Natural killer cell treated with Interleukin-12 subunit alpha and Interleukin-12 subunit beta and Interleukin-15 and Interleukin-18, amount 100 ng/mL, for 72 hours (primary cell): Measurements from ENCODE around the gene ZNF609. TPM values are rescaled to one million over a fixed set of nuclear protein-coding genes. Genes with fewer than 3 reads are reported as not detected.
"Not testable (repeated sequence)": the region's sequence is repeated elsewhere in the genome, so short reads cannot be mapped to it uniquely, and the experiment has no call there.

Experiments used
- ATAC-seq, 2 donors: fragments of 150-1000 bp; cut with Tn5 transposase in 1 of 2; sonication (Bioruptor Pico), chemical (Tn5 transposase) in 1 of 2; 2 replicates each; pipeline ENCODE4 v1.10.0; 2021
- DNase-seq: peaks from one replicate; pipeline ENCODE4 v3.0.0; 2022; ENCODE audit warnings: low spot score
- H3K27ac Mint-ChIP-seq, 2 donors: 1 replicate in 1 of 2; 2 replicates in 1 of 2; pipeline ENCODE4 v1.8.0; 2022; ENCODE audit warnings: mixed read lengths in 2 of 2, mild to moderate bottlenecking in 1 of 2, moderate library complexity in 1 of 2
- H3K27me3 Mint-ChIP-seq, 2 donors: 1 replicate in 1 of 2; 2 replicates in 1 of 2; pipeline ENCODE4 v1.8.0; 2022; ENCODE audit warnings: mixed read lengths in 2 of 2
- H3K36me3 Mint-ChIP-seq: one replicate; pipeline ENCODE4 v1.8.0; 2022; ENCODE audit warnings: mixed read lengths
- H3K4me1 Mint-ChIP-seq, 2 donors: 1 replicate in 1 of 2; 2 replicates in 1 of 2; pipeline ENCODE4 v1.8.0; 2022; ENCODE audit warnings: low read depth in 2 of 2, mixed read lengths in 2 of 2, mild to moderate bottlenecking in 1 of 2
- H3K4me3 Mint-ChIP-seq: one replicate; pipeline ENCODE4 v1.8.0; 2022; ENCODE audit warnings: mixed read lengths
- H3K9me3 Mint-ChIP-seq: 2 replicates; pipeline ENCODE4 v1.8.0; 2022; ENCODE audit warnings: mixed read lengths
- total RNA-seq, 2 donors: library from RNA; stranded (reverse); gene quantifications; one replicate each; pipeline ENCODE4 v1.2.3, GENCODE V29; 2022

ZNF609 gene
- total RNA-seq, 2 donors from 2014 or later = 36.9 to 67.6 TPM

DNA sequence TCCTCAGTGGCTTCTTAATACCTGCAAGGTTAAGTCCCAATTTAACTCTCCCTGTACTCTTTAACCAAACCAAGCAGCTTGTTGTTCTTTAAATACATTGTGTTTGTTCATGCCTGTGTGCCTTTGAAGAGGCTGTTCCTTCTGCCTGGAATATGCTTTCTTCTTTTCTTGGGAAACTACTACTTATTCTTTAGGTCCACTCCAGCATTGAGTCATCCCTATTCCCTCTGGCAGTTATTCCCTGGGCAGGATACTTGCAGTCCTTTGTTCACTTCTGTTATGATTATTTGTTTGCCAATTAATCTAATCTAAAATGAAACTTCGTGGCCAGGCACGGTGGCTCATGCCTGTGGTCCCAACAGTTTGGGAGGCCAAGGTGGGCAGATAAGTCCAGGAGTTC lies 139.3 kb downstream of the ZNF609 start:
- Mint-ChIP-seq H3K4me1 (peaks cover 47% of the 10 kb centered on the region in 2 donors), H3K27me3 (no peaks in the 10 kb centered on the region), H3K27ac (peak overlapping the region in 1 of 2 donors; percentile 9), H3K9me3 (no peaks in the 10 kb centered on the region), H3K36me3 (no peaks in the 10 kb centered on the region), H3K4me3 (no peak overlapping the region)
- DNase-seq (no peak), ATAC-seq (no peak)

GRCh38 chr15:64600794-64601193 lies 140.4 kb downstream of the ZNF609 start:
- Mint-ChIP-seq H3K9me3 (no peaks in the 10 kb centered on the region), H3K4me1 (peaks cover 47 to 49% of the 10 kb centered on the region in 2 donors), H3K27me3 (no peaks in the 10 kb centered on the region), H3K36me3 (no peaks in the 10 kb centered on the region), H3K27ac (no peak overlapping the region), H3K4me3 (no peak overlapping the region)
- no peak for DNase-seq
- no peak for ATAC-seq

- Mint-ChIP-seq H3K9me3 (no peaks in the 10 kb centered on the region), H3K4me1 (peaks cover 32 to 38% of the 10 kb centered on the region in 2 donors)
- ATAC-seq = no peak
Measured at GRCh38 chr15:64604319-64604718, 143.9 kb downstream of the ZNF609 start.

DNA sequence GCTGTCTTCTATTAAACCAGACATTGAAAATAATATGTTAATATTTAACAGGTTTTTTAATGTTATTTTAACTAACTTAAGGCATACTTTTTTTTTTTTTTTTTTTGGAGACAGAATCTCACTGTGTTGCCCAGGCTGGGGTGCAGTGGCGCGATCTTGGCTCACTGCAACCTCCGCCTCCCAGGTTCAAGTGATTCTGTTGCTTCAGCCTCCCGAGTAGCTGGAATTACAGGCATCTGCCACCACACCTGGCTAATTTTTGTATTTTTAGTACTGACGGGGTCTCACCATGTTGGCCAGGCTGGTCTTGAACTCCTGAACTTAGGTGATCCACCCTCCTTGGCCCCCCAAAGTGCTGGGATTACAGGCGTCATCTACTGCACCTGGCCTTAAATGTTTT lies 147.0 kb downstream of the ZNF609 start:
- H3K4me3 Mint-ChIP-seq, DNase-seq, ATAC-seq, H3K27ac Mint-ChIP-seq, H3K9me3 Mint-ChIP-seq, H3K27me3 Mint-ChIP-seq, H3K36me3 Mint-ChIP-seq: not testable (repeated sequence)
- H3K4me1 Mint-ChIP-seq = peaks cover 21 to 27% of the 10 kb centered on the region in 2 donors

More at GRCh38 chr15:64604319-64604718, 143.9 kb downstream of the ZNF609 start:
- DNase-seq = no peak
- H3K36me3 Mint-ChIP-seq = no peaks in the 10 kb centered on the region
- no peak overlapping the region for H3K4me3 Mint-ChIP-seq
- H3K27me3 Mint-ChIP-seq = no peaks in the 10 kb centered on the region
- peak overlapping the region in 1 of 2 donors; percentile 18 for H3K27ac Mint-ChIP-seq

GRCh38 chr15:64610257-64610919 lies 150.0 kb downstream of the ZNF609 start:
- Mint-ChIP-seq H3K27me3 (no peaks in the 10 kb centered on the region), H3K4me3 (no peak overlapping the region), H3K27ac (peak overlapping the region in 1 of 2 donors; percentile 42), H3K4me1 (peaks cover 13 to 17% of the 10 kb centered on the region in 2 donors), H3K9me3 (no peaks in the 10 kb centered on the region), H3K36me3 (no peaks in the 10 kb centered on the region)
- DNase-seq (no peak), ATAC-seq (no peak)

- H3K36me3 Mint-ChIP-seq = no peaks in the 10 kb centered on the region
- peaks cover 22 to 25% of the 10 kb centered on the region in 2 donors for H3K4me1 Mint-ChIP-seq
- no peak overlapping the region for H3K4me3 Mint-ChIP-seq
- no peak for ATAC-seq
- H3K27ac Mint-ChIP-seq = peak overlapping the region in 1 of 2 donors; percentile 42
- H3K27me3 Mint-ChIP-seq = no peaks in the 10 kb centered on the region
- no peaks in the 10 kb centered on the region for H3K9me3 Mint-ChIP-seq
- no peak for DNase-seq
Measured at GRCh38 chr15:64611085-64611725, 150.8 kb downstream of the ZNF609 start.

- H3K27me3 Mint-ChIP-seq = no peaks in the 10 kb centered on the region
- no peaks in the 10 kb centered on the region for H3K9me3 Mint-ChIP-seq
- no peak for DNase-seq
- no peak overlapping the region for H3K4me3 Mint-ChIP-seq
- H3K36me3 Mint-ChIP-seq = no peaks in the 10 kb centered on the region
- ATAC-seq = no peak
- peaks cover 25 to 32% of the 10 kb centered on the region in 2 donors for H3K4me1 Mint-ChIP-seq
- no peak overlapping the region for H3K27ac Mint-ChIP-seq
Measured at GRCh38 chr15:64614519-64614918, 154.1 kb downstream of the ZNF609 start.

DNA sequence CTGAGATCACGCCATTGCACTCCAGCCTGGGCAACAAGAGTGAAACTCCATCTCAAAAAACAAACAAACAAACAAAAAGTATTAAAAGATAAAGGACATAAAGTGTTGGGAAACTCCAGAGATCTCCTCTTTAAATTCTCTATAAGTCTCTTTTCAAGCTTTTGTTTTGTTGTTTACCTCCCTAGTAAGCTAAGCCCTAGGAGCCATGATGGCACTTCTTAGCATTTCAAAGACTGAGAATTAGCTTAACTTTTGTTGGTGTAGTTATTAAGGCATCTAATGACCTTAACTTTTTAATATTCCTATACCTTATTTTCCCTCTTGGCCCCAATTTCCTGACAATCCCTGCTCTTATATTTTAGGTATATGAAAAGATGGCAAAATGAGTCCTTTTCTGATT lies 157.3 kb downstream of the ZNF609 start:
- Mint-ChIP-seq H3K27me3 (no peaks in the 10 kb centered on the region), H3K27ac (no peak overlapping the region), H3K4me3 (no peak overlapping the region), H3K4me1 (peaks cover 41 to 53% of the 10 kb centered on the region in 2 donors), H3K36me3 (no peaks in the 10 kb centered on the region), H3K9me3 (no peaks in the 10 kb centered on the region)
- DNase-seq (no peak), ATAC-seq (no peak)

- Mint-ChIP-seq H3K9me3 (no peaks in the 10 kb centered on the region), H3K4me1 (peaks cover 45 to 57% of the 10 kb centered on the region in 2 donors), H3K36me3 (no peaks in the 10 kb centered on the region), H3K4me3 (no peak overlapping the region), H3K27ac (no peak overlapping the region), H3K27me3 (no peaks in the 10 kb centered on the region)
- ATAC-seq (no peak), DNase-seq (no peak)
Measured at GRCh38 chr15:64618138-64618537, 157.8 kb downstream of the ZNF609 start.

GRCh38 chr15:64618540-64618939 lies 158.2 kb downstream of the ZNF609 start:
- no peaks in the 10 kb centered on the region for H3K9me3 Mint-ChIP-seq
- peaks cover 48 to 61% of the 10 kb centered on the region in 2 donors for H3K4me1 Mint-ChIP-seq
- peak overlapping the region in 1 of 2 donors; percentile 68 for H3K27ac Mint-ChIP-seq

DNA sequence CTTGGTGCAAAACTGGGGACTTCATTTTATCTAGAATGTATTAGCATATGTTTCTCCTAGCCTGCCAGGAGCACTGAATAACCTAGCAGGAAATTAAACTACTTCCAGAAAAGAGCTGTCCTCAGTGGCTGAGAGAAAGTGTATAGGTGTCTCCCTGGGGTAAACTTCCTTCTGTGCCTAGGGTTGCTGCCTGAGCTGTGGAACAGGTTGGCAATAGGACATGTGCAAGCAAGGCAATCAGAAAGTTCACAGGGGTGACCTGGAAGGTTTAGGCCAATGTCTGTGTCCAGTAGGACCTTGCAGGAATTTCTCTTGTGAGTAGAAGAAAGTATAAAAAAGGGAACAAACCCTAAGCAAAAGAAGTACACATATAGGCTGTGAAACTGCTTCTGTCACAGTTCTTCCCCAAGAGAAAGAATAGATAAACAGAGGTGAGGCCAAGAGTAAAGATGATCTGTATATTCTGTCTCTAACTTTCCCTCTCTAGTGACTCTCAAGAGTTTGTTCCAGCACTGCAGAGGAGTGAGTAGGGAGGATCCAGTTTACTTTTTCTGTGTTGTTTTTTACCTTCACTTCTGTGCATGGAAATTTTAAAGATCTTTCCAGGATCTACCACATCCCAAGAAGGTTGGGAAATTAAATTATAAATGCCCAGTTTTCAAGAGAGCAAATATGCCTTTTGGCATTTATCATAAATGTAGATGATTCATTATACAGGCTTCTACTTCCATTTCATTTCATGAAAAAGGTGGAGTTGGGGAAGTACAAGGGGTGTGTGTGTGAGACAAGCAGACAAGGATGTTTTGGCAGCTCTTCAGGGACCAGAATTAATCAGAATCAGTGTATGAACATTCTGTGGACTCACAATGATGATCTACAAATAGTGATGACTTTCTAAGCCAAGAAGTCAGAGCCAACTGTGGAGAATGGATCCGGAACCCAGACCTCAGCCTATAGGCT lies 159.8 kb downstream of the ZNF609 start:
- peak overlapping the region; percentile 19 to 68 for H3K27ac Mint-ChIP-seq
- no peak overlapping the region for H3K4me3 Mint-ChIP-seq
- H3K36me3 Mint-ChIP-seq = no peaks in the 10 kb centered on the region
- no peaks in the 10 kb centered on the region for H3K27me3 Mint-ChIP-seq
- peaks cover 60 to 69% of the 10 kb centered on the region in 2 donors for H3K4me1 Mint-ChIP-seq
- DNase-seq (no peak), ATAC-seq (no peak)
- H3K9me3 Mint-ChIP-seq = no peaks in the 10 kb centered on the region

More at GRCh38 chr15:64618540-64618939, 158.2 kb downstream of the ZNF609 start:
- Mint-ChIP-seq H3K4me3 (no peak overlapping the region), H3K27me3 (no peaks in the 10 kb centered on the region), H3K36me3 (no peaks in the 10 kb centered on the region)
- no peak for ATAC-seq
- no peak for DNase-seq

DNA sequence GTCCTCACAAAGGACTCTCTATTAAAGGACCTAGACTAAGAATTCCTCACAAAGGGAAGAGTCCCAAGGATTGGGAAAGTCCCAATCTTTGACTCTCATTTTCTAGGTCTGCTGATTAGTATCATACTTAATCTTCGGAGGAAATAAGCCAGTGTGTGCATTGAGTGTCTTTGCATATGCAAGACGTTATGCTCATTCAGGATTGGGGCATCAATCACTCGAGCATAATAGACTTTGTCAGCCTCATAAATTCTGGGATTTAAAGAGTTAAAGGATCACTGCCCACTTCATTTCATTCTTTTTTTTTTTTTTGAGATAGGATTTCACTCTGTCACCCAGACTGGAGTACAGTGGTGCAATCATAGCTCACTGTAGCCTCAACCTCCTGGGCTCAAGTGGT lies 160.7 kb downstream of the ZNF609 start:
- H3K4me3 Mint-ChIP-seq = no peak overlapping the region
- no peak for ATAC-seq

GRCh38 chr15:64622410-64623260 lies 162.3 kb downstream of the ZNF609 start:
- H3K27ac Mint-ChIP-seq = peak overlapping the region; percentile 40 to 58
- no peaks in the 10 kb centered on the region for H3K9me3 Mint-ChIP-seq
- H3K36me3 Mint-ChIP-seq = no peaks in the 10 kb centered on the region
- no peaks in the 10 kb centered on the region for H3K27me3 Mint-ChIP-seq
- peak overlapping the region; percentile 43 for H3K4me3 Mint-ChIP-seq
- DNase-seq (peak; percentile 79), ATAC-seq (peak; percentile 92 to 93)
- H3K4me1 Mint-ChIP-seq = peaks cover 62 to 73% of the 10 kb centered on the region in 2 donors

More for the DNA sequence above, 160.7 kb downstream of the ZNF609 start:
- DNase-seq = no peak
- peaks cover 54 to 62% of the 10 kb centered on the region in 2 donors for H3K4me1 Mint-ChIP-seq
- no peaks in the 10 kb centered on the region for H3K27me3 Mint-ChIP-seq
- no peaks in the 10 kb centered on the region for H3K36me3 Mint-ChIP-seq
- peak overlapping the region; percentile 19 to 68 for H3K27ac Mint-ChIP-seq
- H3K9me3 Mint-ChIP-seq = no peaks in the 10 kb centered on the region
